SK-N-SH (cell line): ENCODE results near the gene MVB12A. TPM values are rescaled to one million over a fixed set of nuclear protein-coding genes. Genes with fewer than 3 reads are reported as not detected.

Experiments
- CTCF ChIA-PET: fragments of 300-600, 350-600 bp; formaldehyde crosslinking; extraction: SDS; loops from one replicate; lab custom pipeline; 2021; lab: Yijun Ruan, JAX
- POLR2A ChIA-PET: fragments of 350-600 bp; sonication (Branson Sonifier 250); formaldehyde crosslinking; extraction: SDS; loops from one replicate; lab custom pipeline; 2020; ENCODE audit warnings: antibody characterized with exemption, inconsistent platforms; lab: Yijun Ruan, JAX
- DNase-seq: peaks from one replicate; pipeline ENCODE4 v3.0.0; 2012
- H2AFZ ChIP-seq: fragments of 200-600 bp; sonication (generic); 2 replicates; pipeline ENCODE4 v1.8.1; 2016; ENCODE audit warnings: antibody characterized with exemption, mild to moderate bottlenecking, low read depth
- H3F3A ChIP-seq: fragments of 200-600 bp; sonication (generic); replicated peaks from 2 replicates; pipeline ENCODE3; 2016; ENCODE audit warnings: antibody characterized with exemption, mild to moderate bottlenecking; ENCODE audit not compliant: insufficient read depth
- H3K27ac ChIP-seq, 2 experiments: fragments of 200-500 bp in 1 of 2; fragments of 200-600 bp in 1 of 2; sonication (Bioruptor generic) in 1 of 2; sonication (generic), shearing (Covaris generic) in 1 of 2; 2 replicates each; pipeline versions ENCODE4 v1.5.1 to v1.6.1; 2014 to 2016; ENCODE audit warnings: low read depth in 2 of 2, inconsistent platforms in 1 of 2, low read length in 1 of 2, mild to moderate bottlenecking in 1 of 2, mixed read lengths in 1 of 2
- H3K27me3 ChIP-seq: fragments of 200-600 bp; sonication (generic), shearing (Covaris generic); 2 replicates; pipeline ENCODE4 v1.6.1; 2016; ENCODE audit warnings: mixed run types; ENCODE audit not compliant: insufficient read depth
- H3K36me3 ChIP-seq, 2 experiments: fragments of 200-500 bp in 1 of 2; fragments of 200-600 bp in 1 of 2; sonication (Bioruptor generic) in 1 of 2; sonication (generic) in 1 of 2; replicated peaks in 1 of 2; 2 replicates each; pipeline versions ENCODE3 to v1.5.1; 2014 to 2016; ENCODE audit warnings: low read length in 1 of 2, mild to moderate bottlenecking in 1 of 2; ENCODE audit not compliant: insufficient read depth in 2 of 2, control insufficient read depth in 1 of 2
- H3K4me1 ChIP-seq, 2 experiments: fragments of 200-500 bp in 1 of 2; fragments of 200-600 bp in 1 of 2; sonication (Bioruptor generic) in 1 of 2; sonication (generic), shearing (Covaris generic) in 1 of 2; 2 replicates each; pipeline versions ENCODE4 v1.5.1 to v1.6.1; 2014 to 2016; ENCODE audit warnings: low read depth in 1 of 2, low read length in 1 of 2, mixed run types in 1 of 2; ENCODE audit not compliant: insufficient read depth in 2 of 2, control insufficient read depth in 1 of 2
- H3K4me2 ChIP-seq: fragments of 200-600 bp; sonication (generic), shearing (Covaris generic); 2 replicates; pipeline ENCODE4 v1.6.1; 2017; ENCODE audit warnings: mixed run types
- H3K4me3 ChIP-seq, 2 experiments: fragments of 200-500 bp in 1 of 2; fragments of 200-600 bp in 1 of 2; sonication (Bioruptor generic) in 1 of 2; sonication (generic), shearing (Covaris generic) in 1 of 2; 2 replicates each; pipeline versions ENCODE4 v1.5.1 to v1.8.1; 2014 to 2016; ENCODE audit warnings: low read depth in 2 of 2, inconsistent platforms in 1 of 2, low read length in 1 of 2, mild to moderate bottlenecking in 1 of 2, mixed read lengths in 1 of 2, moderate library complexity in 1 of 2
- H3K79me2 ChIP-seq: fragments of 200-600 bp; sonication (generic); 2 replicates; pipeline ENCODE4 v1.8.1; 2017; ENCODE audit warnings: mild to moderate bottlenecking; ENCODE audit not compliant: insufficient read depth
- H3K9ac ChIP-seq: fragments of 200-600 bp; sonication (generic); 2 replicates; pipeline ENCODE4 v1.6.1; 2017; ENCODE audit warnings: mixed run types
- H3K9me2 ChIP-seq: fragments of 200-600 bp; sonication (generic); 2 replicates; pipeline ENCODE4 v1.6.1; 2017; ENCODE audit warnings: mixed run types
- H3K9me3 ChIP-seq: fragments of 200-600 bp; sonication (generic); 2 replicates; pipeline ENCODE4 v1.6.1; 2017; ENCODE audit warnings: mixed run types, mild to moderate bottlenecking, moderate library complexity
- H4K20me1 ChIP-seq: fragments of 200-600 bp; sonication (generic); 2 replicates; pipeline ENCODE4 v1.6.1; 2017; ENCODE audit warnings: mild to moderate bottlenecking, mixed run types; ENCODE audit not compliant: insufficient read depth
- CHD2 ChIP-seq: fragments of 150-350 bp; IDR thresholded peaks from 2 replicates; pipeline ENCODE4 v1.6.1; 2018; ENCODE audit warnings: low read length; ENCODE audit not compliant: partially characterized antibody
- FOSL2 ChIP-seq: IDR thresholded peaks from 2 replicates; pipeline ENCODE4 v1.4.0; 2012; ENCODE audit warnings: low read depth, mild to moderate bottlenecking, moderate library complexity, borderline replicate concordance
- FOXM1 ChIP-seq: IDR thresholded peaks from 2 replicates; pipeline ENCODE4 v1.4.0; 2012; ENCODE audit warnings: low read depth, mild to moderate bottlenecking
- GABPA ChIP-seq: IDR thresholded peaks from 2 replicates; pipeline ENCODE4 v1.4.0; 2012; ENCODE audit warnings: low read depth, mild to moderate bottlenecking
- JUND ChIP-seq: IDR thresholded peaks from 2 replicates; pipeline ENCODE4 v1.4.0; 2012
- MAX ChIP-seq: IDR thresholded peaks from 2 replicates; pipeline ENCODE4 v1.4.0; 2012; ENCODE audit warnings: low read depth
- RCOR1 ChIP-seq: fragments of 150-350 bp; IDR thresholded peaks from 2 replicates; pipeline ENCODE4 v1.6.1; 2017; ENCODE audit warnings: antibody characterized with exemption, low read length
- RXRA ChIP-seq: IDR thresholded peaks from 2 replicates; pipeline ENCODE4 v1.4.0; 2012; ENCODE audit warnings: low read depth, mild to moderate bottlenecking, borderline replicate concordance
- SIN3A ChIP-seq: IDR thresholded peaks from 2 replicates; pipeline ENCODE4 v1.6.1; 2012; ENCODE audit warnings: low read depth, mild to moderate bottlenecking, low read length, moderate library complexity, borderline replicate concordance
- SMC3 ChIP-seq: IDR thresholded peaks from 2 replicates; pipeline ENCODE4 v1.6.1; 2012; ENCODE audit warnings: low read depth, low read length, improper control_type of control experiment
- TAF1 ChIP-seq: IDR thresholded peaks from 2 replicates; pipeline ENCODE4 v1.6.1; 2012; ENCODE audit warnings: low read depth, mild to moderate bottlenecking, low read length, moderate library complexity, borderline replicate concordance
- TEAD4 ChIP-seq: IDR thresholded peaks from 2 replicates; pipeline ENCODE4 v1.4.0; 2012; ENCODE audit warnings: mild to moderate bottlenecking, borderline replicate concordance; ENCODE audit not compliant: insufficient read depth
- YY1 ChIP-seq: IDR thresholded peaks from 2 replicates; pipeline ENCODE4 v1.4.0; 2012; ENCODE audit warnings: low read depth, mild to moderate bottlenecking
- WGBS: methylation state at CpG from one replicate; pipeline ENCODE4 v1.1.6; 2017; ENCODE audit warnings: low lambda C conversion rate; 5-methylcytosine and 5-hydroxymethylcytosine counted together
- polyA plus RNA-seq, 3 experiments: library from polyadenylated mRNA; depleted of rRNA; stranded (reverse); fragments of >200 nt; gene quantifications; 2 replicates each; pipeline ENCODE4 v1.2.3, GENCODE V29; 2012
- TF ChIP-seq, protein P1 (sequence below): IDR thresholded peaks from 2 replicates; pipeline ENCODE4 v1.4.0; 2012; ENCODE audit warnings: low read depth, borderline replicate concordance
- TF ChIP-seq, protein P2 (sequence below): fragments of 150-350 bp; IDR thresholded peaks from 2 replicates; pipeline ENCODE4 v1.6.1; 2017; ENCODE audit warnings: antibody characterized with exemption, low read length, low read depth, borderline replicate concordance
- TF ChIP-seq, protein P3 (sequence below): IDR thresholded peaks from 2 replicates; pipeline ENCODE4 v1.6.1; 2012; ENCODE audit warnings: mild to moderate bottlenecking, low read depth, low read length, moderate library complexity
- TF ChIP-seq, protein P4 (sequence below): IDR thresholded peaks from 2 replicates; pipeline ENCODE4; 2012

MVB12A gene
- polyA plus RNA-seq, 1 of the 3 experiments (the other 2 are of a cell fraction) = 63.9 TPM

DNA sequence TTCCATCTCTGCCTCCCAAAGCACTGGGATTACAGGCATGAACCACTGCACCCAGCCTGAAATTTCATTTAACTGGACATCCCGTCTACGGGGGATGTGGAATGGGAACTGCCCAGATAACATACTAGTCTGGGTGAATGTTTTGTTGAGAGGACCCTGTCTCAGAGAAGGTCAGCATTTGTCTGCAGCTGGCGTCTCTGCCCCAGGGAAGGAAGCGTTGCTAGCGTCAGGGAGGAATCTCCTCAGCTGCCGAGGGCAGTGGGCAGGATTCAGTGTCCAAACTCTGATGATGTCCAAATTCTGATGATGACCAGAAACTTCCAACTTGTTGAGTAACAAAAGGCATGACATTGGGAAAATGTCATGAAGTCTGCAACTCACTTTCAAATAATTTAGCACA, 37.8 kb downstream of the MVB12A start:
- H4K20me1 ChIP-seq = no peaks in the 10 kb centered on the region
- no peak overlapping the region for H3K4me3 ChIP-seq
- no peak overlapping the region for H3K27ac ChIP-seq
- DNase-seq = no peak
- H3K4me2 ChIP-seq = no peak overlapping the region
- no peak overlapping the region for H3K9ac ChIP-seq
- H3K36me3 ChIP-seq = no peaks in the 10 kb centered on the region
- no peaks in the 10 kb centered on the region; a peak in 1 of 4 replicates for H3K4me1 ChIP-seq
- POLR2A ChIA-PET = interaction anchor here (1.0 kb wide), 1 partner anchor 10 kb away, joined by 3 read pairs; no protein-coding TSS in a partner anchor
- no peak overlapping the region for H2AFZ ChIP-seq
- no peaks in the 10 kb centered on the region for H3F3A ChIP-seq
- CTCF ChIA-PET = interaction anchor here (0.6 to 1.7 kb wide), 3 partner anchors 9 to 70 kb away, joined by 3 to 8 read pairs (median 6); partner anchors contain the start of gene TMEM221
- no peaks in the 10 kb centered on the region for H3K9me3 ChIP-seq
- H3K9me2 ChIP-seq = no peaks in the 10 kb centered on the region
- no peak for TF ChIP-seq GABPA
- no peak for TF ChIP-seq RCOR1
- TF ChIP-seq MAX = no peak
- TF ChIP-seq SIN3A = no peak
- TF ChIP-seq TEAD4 = no peak
- no peak for TF ChIP-seq YY1
- TF ChIP-seq, protein P1, sequence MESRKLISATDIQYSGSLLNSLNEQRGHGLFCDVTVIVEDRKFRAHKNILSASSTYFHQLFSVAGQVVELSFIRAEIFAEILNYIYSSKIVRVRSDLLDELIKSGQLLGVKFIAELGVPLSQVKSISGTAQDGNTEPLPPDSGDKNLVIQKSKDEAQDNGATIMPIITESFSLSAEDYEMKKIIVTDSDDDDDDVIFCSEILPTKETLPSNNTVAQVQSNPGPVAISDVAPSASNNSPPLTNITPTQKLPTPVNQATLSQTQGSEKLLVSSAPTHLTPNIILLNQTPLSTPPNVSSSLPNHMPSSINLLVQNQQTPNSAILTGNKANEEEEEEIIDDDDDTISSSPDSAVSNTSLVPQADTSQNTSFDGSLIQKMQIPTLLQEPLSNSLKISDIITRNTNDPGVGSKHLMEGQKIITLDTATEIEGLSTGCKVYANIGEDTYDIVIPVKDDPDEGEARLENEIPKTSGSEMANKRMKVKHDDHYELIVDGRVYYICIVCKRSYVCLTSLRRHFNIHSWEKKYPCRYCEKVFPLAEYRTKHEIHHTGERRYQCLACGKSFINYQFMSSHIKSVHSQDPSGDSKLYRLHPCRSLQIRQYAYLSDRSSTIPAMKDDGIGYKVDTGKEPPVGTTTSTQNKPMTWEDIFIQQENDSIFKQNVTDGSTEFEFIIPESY = no peak
- no peak for TF ChIP-seq CHD2
- TF ChIP-seq JUND = no peak
- TF ChIP-seq RXRA = no peak
- no peak for TF ChIP-seq FOSL2
- TF ChIP-seq, protein P2, sequence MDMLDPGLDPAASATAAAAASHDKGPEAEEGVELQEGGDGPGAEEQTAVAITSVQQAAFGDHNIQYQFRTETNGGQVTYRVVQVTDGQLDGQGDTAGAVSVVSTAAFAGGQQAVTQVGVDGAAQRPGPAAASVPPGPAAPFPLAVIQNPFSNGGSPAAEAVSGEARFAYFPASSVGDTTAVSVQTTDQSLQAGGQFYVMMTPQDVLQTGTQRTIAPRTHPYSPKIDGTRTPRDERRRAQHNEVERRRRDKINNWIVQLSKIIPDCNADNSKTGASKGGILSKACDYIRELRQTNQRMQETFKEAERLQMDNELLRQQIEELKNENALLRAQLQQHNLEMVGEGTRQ = no peak
- no peak for TF ChIP-seq FOXM1
- TF ChIP-seq, all 33 proteins: peak for 0
- H3K79me2 ChIP-seq = no peaks in the 10 kb centered on the region
- peaks cover 40% of the 10 kb centered on the region for H3K27me3 ChIP-seq
- 7% methylated on average over 6 of the region's 6 CpGs for WGBS

- peaks cover 39% of the 10 kb centered on the region for H3K27me3 ChIP-seq
- no peak overlapping the region for H3K9ac ChIP-seq
- no peaks in the 10 kb centered on the region; a peak in 1 of 4 replicates for H3K4me1 ChIP-seq
- no peaks in the 10 kb centered on the region for H3K9me2 ChIP-seq
- WGBS = 42% methylated on average over 3 of the region's 3 CpGs
- ChIA-PET POLR2A (no interaction called here), CTCF (interaction anchor here (2.3 to 2.6 kb wide), 2 partner anchors 11 to 18 kb away, joined by 6 to 13 read pairs; partner anchors contain the start of gene TMEM221)
- no peak overlapping the region for H3K27ac ChIP-seq
- H3K79me2 ChIP-seq = no peaks in the 10 kb centered on the region
- H3K4me3 ChIP-seq = no peak overlapping the region
- no peak overlapping the region for H3K4me2 ChIP-seq
- no peak overlapping the region for H2AFZ ChIP-seq
- H3K36me3 ChIP-seq = no peaks in the 10 kb centered on the region
- no peak for DNase-seq
- no peaks in the 10 kb centered on the region for H3K9me3 ChIP-seq
- H4K20me1 ChIP-seq = no peaks in the 10 kb centered on the region
- no peaks in the 10 kb centered on the region for H3F3A ChIP-seq
- TF ChIP-seq TEAD4 (no peak), FOXM1 (no peak), GABPA (no peak), JUND (no peak), SMC3 (no peak), MAX (no peak), TAF1 (no peak)
- TF ChIP-seq, protein P3, sequence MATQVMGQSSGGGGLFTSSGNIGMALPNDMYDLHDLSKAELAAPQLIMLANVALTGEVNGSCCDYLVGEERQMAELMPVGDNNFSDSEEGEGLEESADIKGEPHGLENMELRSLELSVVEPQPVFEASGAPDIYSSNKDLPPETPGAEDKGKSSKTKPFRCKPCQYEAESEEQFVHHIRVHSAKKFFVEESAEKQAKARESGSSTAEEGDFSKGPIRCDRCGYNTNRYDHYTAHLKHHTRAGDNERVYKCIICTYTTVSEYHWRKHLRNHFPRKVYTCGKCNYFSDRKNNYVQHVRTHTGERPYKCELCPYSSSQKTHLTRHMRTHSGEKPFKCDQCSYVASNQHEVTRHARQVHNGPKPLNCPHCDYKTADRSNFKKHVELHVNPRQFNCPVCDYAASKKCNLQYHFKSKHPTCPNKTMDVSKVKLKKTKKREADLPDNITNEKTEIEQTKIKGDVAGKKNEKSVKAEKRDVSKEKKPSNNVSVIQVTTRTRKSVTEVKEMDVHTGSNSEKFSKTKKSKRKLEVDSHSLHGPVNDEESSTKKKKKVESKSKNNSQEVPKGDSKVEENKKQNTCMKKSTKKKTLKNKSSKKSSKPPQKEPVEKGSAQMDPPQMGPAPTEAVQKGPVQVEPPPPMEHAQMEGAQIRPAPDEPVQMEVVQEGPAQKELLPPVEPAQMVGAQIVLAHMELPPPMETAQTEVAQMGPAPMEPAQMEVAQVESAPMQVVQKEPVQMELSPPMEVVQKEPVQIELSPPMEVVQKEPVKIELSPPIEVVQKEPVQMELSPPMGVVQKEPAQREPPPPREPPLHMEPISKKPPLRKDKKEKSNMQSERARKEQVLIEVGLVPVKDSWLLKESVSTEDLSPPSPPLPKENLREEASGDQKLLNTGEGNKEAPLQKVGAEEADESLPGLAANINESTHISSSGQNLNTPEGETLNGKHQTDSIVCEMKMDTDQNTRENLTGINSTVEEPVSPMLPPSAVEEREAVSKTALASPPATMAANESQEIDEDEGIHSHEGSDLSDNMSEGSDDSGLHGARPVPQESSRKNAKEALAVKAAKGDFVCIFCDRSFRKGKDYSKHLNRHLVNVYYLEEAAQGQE = no peak
- TF ChIP-seq, protein P4, sequence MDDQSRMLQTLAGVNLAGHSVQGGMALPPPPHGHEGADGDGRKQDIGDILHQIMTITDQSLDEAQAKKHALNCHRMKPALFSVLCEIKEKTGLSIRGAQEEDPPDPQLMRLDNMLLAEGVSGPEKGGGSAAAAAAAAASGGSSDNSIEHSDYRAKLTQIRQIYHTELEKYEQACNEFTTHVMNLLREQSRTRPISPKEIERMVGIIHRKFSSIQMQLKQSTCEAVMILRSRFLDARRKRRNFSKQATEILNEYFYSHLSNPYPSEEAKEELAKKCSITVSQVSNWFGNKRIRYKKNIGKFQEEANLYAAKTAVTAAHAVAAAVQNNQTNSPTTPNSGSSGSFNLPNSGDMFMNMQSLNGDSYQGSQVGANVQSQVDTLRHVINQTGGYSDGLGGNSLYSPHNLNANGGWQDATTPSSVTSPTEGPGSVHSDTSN = no peak
Observed at GRCh38 chr19:17458970-17459369, 39.1 kb downstream of the MVB12A start.
